GM12878 (cell line): ENCODE measurements around the gene TMPRSS9. TPM values are rescaled to one million over a fixed set of nuclear protein-coding genes. Genes with fewer than 3 reads are reported as not detected.

Experiments used
- ATAC-seq: fragments of 200-7000 bp; cut with Tn5 transposase; 3 replicates; pipeline ENCODE4 v1.9.1; 2020; ENCODE audit warnings: mild to moderate bottlenecking, moderate library complexity
- BruUV-seq: library from RNA; stranded (reverse); fragments of 400-500 nt; replicated peaks from 2 replicates; lab custom pipeline; 2021; lab: Mats Ljungman, UMichigan
- CTCF ChIA-PET: fragments of 300-600 bp; sonication (Branson Sonifier 250); formaldehyde crosslinking; extraction: SDS; loops from one replicate; lab custom pipeline; 2021; ENCODE audit warnings: inconsistent platforms; lab: Yijun Ruan, JAX
- POLR2A ChIA-PET: fragments of 350-600 bp; formaldehyde crosslinking; extraction: SDS; loops from one replicate; lab custom pipeline; 2021; ENCODE audit warnings: inconsistent platforms; lab: Charles Lee
- RAD21 ChIA-PET: fragments of 300-600 bp; sonication (Branson Sonifier 250); formaldehyde crosslinking; loops from one replicate; lab custom pipeline; 2023; ENCODE audit warnings: antibody characterized with exemption; ENCODE audit not compliant: unreplicated experiment; lab: Charles Lee
- SMC1A ChIA-PET: fragments of 300-600 bp; sonication (Branson Sonifier 250); formaldehyde crosslinking; loops from one replicate; lab custom pipeline; 2023; ENCODE audit not compliant: unreplicated experiment, uncharacterized antibody; lab: Charles Lee
- DNase-seq: peaks from one replicate; pipeline ENCODE4 v3.0.0-alpha.2; 2011; ENCODE audit warnings: low read depth, low spot score
- FAIRE-seq: peaks from 3 replicates; lab custom pipeline; 2011; peaks lifted over from hg19 to GRCh38; lab: Jason Lieb, UNC
- H2AFZ ChIP-seq: 2 replicates; pipeline ENCODE4 v1.6.0; 2011; ENCODE audit warnings: low read depth, low read length, control low read depth; ENCODE audit not compliant: control insufficient read depth
- H3K27ac ChIP-seq: 2 replicates; pipeline ENCODE4 v1.5.1; 2011; ENCODE audit warnings: control low read depth; ENCODE audit not compliant: control insufficient read depth, insufficient read depth
- H3K27me3 ChIP-seq, 2 experiments: replicated peaks in 1 of 2; 2 replicates each; pipeline versions ENCODE4 v1.6.0 to v1.6.1; 2011; ENCODE audit warnings: low read length in 1 of 2; ENCODE audit not compliant: control insufficient read depth in 2 of 2, insufficient read depth in 2 of 2
- H3K36me3 ChIP-seq, 2 experiments: 2 replicates each; pipeline ENCODE4 v1.5.1; 2011; ENCODE audit warnings: low read length in 1 of 2; ENCODE audit not compliant: control insufficient read depth in 2 of 2, insufficient read depth in 2 of 2
- H3K4me1 ChIP-seq: 2 replicates; pipeline ENCODE4 v1.6.1; 2011; ENCODE audit warnings: mild to moderate bottlenecking, low read length, moderate library complexity, mixed read lengths; ENCODE audit not compliant: control insufficient read depth, insufficient read depth
- H3K4me2 ChIP-seq: 2 replicates; pipeline ENCODE4 v1.6.0; 2011; ENCODE audit warnings: control low read depth; ENCODE audit not compliant: control insufficient read depth, insufficient read depth
- H3K4me3 ChIP-seq: fragments of 200-600 bp; sonication (generic); 2 replicates; pipeline ENCODE4 v1.5.1; 2016
- H3K79me2 ChIP-seq: 2 replicates; pipeline ENCODE4 v1.6.0; 2011; ENCODE audit warnings: low read length; ENCODE audit not compliant: control insufficient read depth, insufficient read depth
- H3K9ac ChIP-seq: 2 replicates; pipeline ENCODE4 v1.8.0; 2011; ENCODE audit warnings: low read length, control low read depth, mixed read lengths; ENCODE audit not compliant: control insufficient read depth, insufficient read depth
- H3K9me3 ChIP-seq: replicated peaks from 3 replicates; pipeline ENCODE4 v1.5.1; 2011; ENCODE audit warnings: mild to moderate bottlenecking, low read length; ENCODE audit not compliant: control insufficient read depth, insufficient read depth
- H4K20me1 ChIP-seq: 2 replicates; pipeline ENCODE4 v1.6.0; 2011; ENCODE audit not compliant: control insufficient read depth, insufficient read depth
- DPF2 ChIP-seq: fragments of 450-650 bp; IDR thresholded peaks from 2 replicates; pipeline ENCODE4 v1.6.1; 2017; ENCODE audit warnings: mild to moderate bottlenecking
- IKZF2 ChIP-seq, 2 experiments: fragments of 450-650 bp; IDR thresholded peaks; 2 replicates each; pipeline ENCODE4 v1.6.1; 2017; ENCODE audit warnings: mild to moderate bottlenecking in 2 of 2, moderate library complexity in 2 of 2
- ZBTB40 ChIP-seq: fragments of 450-650 bp; IDR thresholded peaks from 2 replicates; pipeline ENCODE4 v1.6.1; 2016; ENCODE audit warnings: mild to moderate bottlenecking, moderate library complexity, borderline replicate concordance
- WGBS: methylation state at CpG from one replicate; pipeline ENCODE4 v1.1.6; 2016; ENCODE audit warnings: low lambda C conversion rate; ENCODE audit not compliant: insufficient replicate concordance, insufficient coverage; ENCODE audit errors: missing lambda C conversion rate; 5-methylcytosine and 5-hydroxymethylcytosine counted together
- in situ Hi-C: fragments of 300-500 bp; cut with MboI; formaldehyde crosslinking; loops from 9 replicates; pipeline ENCODE4 v1.14.3; 2018; ENCODE audit warnings: mixed read lengths
- intact Hi-C: fragments of 100-400 bp; cut with micrococcal nuclease; formaldehyde crosslinking; loops from one replicate; pipeline ENCODE4 v1.14.2; 2022; ENCODE audit not compliant: unreplicated experiment
- polyA plus RNA-seq, 11 experiments: library from polyadenylated mRNA; depleted of rRNA in 4 of 11; unstranded in 6 of 11; stranded (reverse) in 5 of 11; fragments of >200 nt; fragmentation: Nextera tagmentation in 4 of 11; fragmentation: Illumina TruSeq in 1 of 11; extraction: Ambion mirVana in 4 of 11; extraction: Trizol in 1 of 11; gene quantifications; 1 replicate in 1 of 11; 2 replicates in 10 of 11; pipeline versions ENCODE4 v1.2.1 to v1.2.3, GENCODE V29; 2011 to 2016; ENCODE audit warnings: inconsistent platforms in 2 of 11, missing spikeins in 2 of 11, low read depth in 1 of 11
- total RNA-seq, 4 experiments: library from RNA; depleted of rRNA in 3 of 4; stranded (reverse); fragments of >200 nt in 3 of 4; fragmentation: Illumina TruSeq in 1 of 4; extraction: Trizol in 1 of 4; gene quantifications; 2 replicates each; pipeline versions ENCODE4 v1.2.1 to v1.2.3, GENCODE V29; 2013 to 2021

TMPRSS9 gene
- total and polyA plus RNA-seq, 10 of the 15 experiments (the other 5 are each of a cell fraction or from before 2014, with no cell fraction given) = 0.24 TPM; not detected in 9

- FAIRE-seq (no peak), ATAC-seq (peak; percentile 6), DNase-seq (no peak)
- Histone ChIP-seq H3K4me2 (peak overlapping the region; percentile 76), H3K9me3 (no peaks in the 10 kb centered on the region; the same call in 2 of the 3 replicates), H3K27ac (peak overlapping the region; percentile 13; the same call in 1 of the 2 replicates), H3K9ac (peak overlapping the region; percentile 58; the same call in 1 of the 2 replicates), H3K4me3 (peak overlapping the region; percentile 52), H3K4me1 (peaks cover 13% of the 10 kb centered on the region), H3K79me2 (peaks cover 49% of the 10 kb centered on the region), H3K27me3 (no peaks in the 10 kb centered on the region), H3K36me3 (peaks cover 0 to 4% of the 10 kb centered on the region in 2 experiments; a peak in 3 of 4 replicates), H2AFZ (peak overlapping the region; percentile 86), H4K20me1 (no peaks in the 10 kb centered on the region)
- WGBS = 29% methylated on average over 12 of the region's 12 CpGs
- RAD21 ChIA-PET = interaction anchor here (0.9 to 1.0 kb wide), 3 partner anchors 42 to 176 kb away, joined by 3 to 9 read pairs (median 3); no protein-coding TSS in a partner anchor
- CTCF ChIA-PET = interaction anchor here (0.7 to 1.7 kb wide), 5 partner anchors 43 to 316 kb away, joined by 3 to 5 read pairs (median 3); no protein-coding TSS in a partner anchor
- intact Hi-C loops (no loop called here), in situ Hi-C loops (no loop called here)
- TF ChIP-seq IKZF2 (IDR thresholded peaks at IDR 0.05) (no peak), DPF2 (no peak), ZBTB40 (peak; percentile 93)
- POLR2A ChIA-PET = interaction anchor here (0.6 to 0.9 kb wide), 3 partner anchors 9 to 43 kb away, joined by 3 to 4 read pairs (median 4); no protein-coding TSS in a partner anchor
- SMC1A ChIA-PET = interaction anchor here (0.7 to 1.4 kb wide), 2 partner anchors 60 to 314 kb away, joined by 3 to 4 read pairs; no protein-coding TSS in a partner anchor
- BruUV-seq = no TSS peak
Measured at GRCh38 chr19:2331601-2332246, 28.3 kb upstream of the TMPRSS9 start.
